Thoracic aorta (tissue), 2 donors: ENCODE results near the gene MPP3. TPM values are rescaled to one million over a fixed set of nuclear protein-coding genes. Genes with fewer than 3 reads are reported as not detected.

ENCODE experiments used
- ATAC-seq: fragments of 150-250 bp; one replicate; pipeline ENCODE4 v1.8.0; 2017; ENCODE audit warnings: low read depth; ENCODE audit not compliant: insufficient number of reproducible peaks, low FRiP score
- DNase-seq: peaks from one replicate; pipeline ENCODE4 v3.0.0-alpha.2; 2020; ENCODE audit warnings: low spot score
- H3K27ac ChIP-seq, 2 donors: fragments of 200-600 bp; sonication (generic); 1 replicate in 1 of 2; 2 replicates in 1 of 2; pipeline ENCODE4 v1.5.1; 2016; ENCODE audit warnings: mild to moderate bottlenecking in 2 of 2, moderate library complexity in 2 of 2
- H3K27me3 ChIP-seq: fragments of 200-600 bp; sonication (generic); replicated peaks from 2 replicates; pipeline ENCODE4 v1.6.0; 2016; ENCODE audit warnings: mild to moderate bottlenecking; ENCODE audit not compliant: insufficient read depth
- H3K36me3 ChIP-seq: fragments of 200-600 bp; sonication (generic); one replicate; pipeline ENCODE4 v1.5.1; 2016
- H3K4me1 ChIP-seq, 2 donors: fragments of 200-600 bp; sonication (generic); 1 replicate in 1 of 2; 2 replicates in 1 of 2; pipeline versions ENCODE4 v1.5.1 to v1.6.0; 2016; ENCODE audit warnings: low read depth in 2 of 2, mild to moderate bottlenecking in 1 of 2; ENCODE audit not compliant: control insufficient read depth in 1 of 2
- H3K4me3 ChIP-seq: fragments of 200-600 bp; sonication (generic); 2 replicates; pipeline ENCODE4 v1.5.1; 2016; ENCODE audit warnings: mild to moderate bottlenecking
- H3K9me3 ChIP-seq: fragments of 200-600 bp; sonication (generic); 2 replicates; pipeline ENCODE4 v1.5.1; 2016
- CTCF ChIP-seq: fragments of 200-600 bp; sonication (generic); IDR thresholded peaks from one replicate; pipeline ENCODE4 v1.5.1; 2019; ENCODE audit warnings: antibody characterized with exemption
- total RNA-seq, 2 donors: library from RNA; depleted of rRNA; stranded (reverse); fragments of >200 nt; gene quantifications; one replicate each; pipeline versions ENCODE4 v1.1.0 to v1.2.3, GENCODE V29; 2016

Gene MPP3
- total RNA-seq, 2 donors from 2014 or later = 32.8 to 73.8 TPM

- no peaks in the 10 kb centered on the region for H3K27me3 ChIP-seq
- peaks cover 2% of the 10 kb centered on the region for H3K36me3 ChIP-seq
- no peak for DNase-seq
- no peaks in the 10 kb centered on the region for H3K9me3 ChIP-seq
- H3K4me1 ChIP-seq = peaks cover 21 to 41% of the 10 kb centered on the region in 2 donors
- TF ChIP-seq CTCF = no peak
- peak overlapping the region; percentile 98 to 100 for H3K27ac ChIP-seq
- peak overlapping the region; percentile 81 for H3K4me3 ChIP-seq
- ATAC-seq = no peak
Measured at GRCh38 chr17:43779145-43780125, 53.5 kb downstream of the MPP3 start.

- no peaks in the 10 kb centered on the region for H3K9me3 ChIP-seq
- TF ChIP-seq CTCF = peak; percentile 7
- H3K4me3 ChIP-seq = peak within 1 kb of the TSS; percentile 81
- H3K36me3 ChIP-seq = peaks cover 6% of the 10 kb centered on the region
- H3K4me1 ChIP-seq = peaks cover 21 to 50% of the 10 kb centered on the region in 2 donors
- ATAC-seq = peak; percentile 78
- DNase-seq = peak; percentile 96
- peak within 1 kb of the TSS; percentile 98 to 100 for H3K27ac ChIP-seq
- H3K27me3 ChIP-seq = no peaks in the 10 kb centered on the region
Measured at GRCh38 chr17:43778337-43779144, 54.4 kb downstream of the MPP3 start, which contains the start of gene DUSP3. TSS of gene DUSP3 (minus strand) at chr17:43778977. CDS start at chr17:43778924, 53 bp downstream.

- H3K4me1 ChIP-seq = peaks cover 34 to 67% of the 10 kb centered on the region in 2 donors
- H3K4me3 ChIP-seq = no peak overlapping the region
- H3K27me3 ChIP-seq = no peaks in the 10 kb centered on the region
- ATAC-seq = no peak
- peaks cover 24% of the 10 kb centered on the region for H3K36me3 ChIP-seq
- no peak for DNase-seq
- peak overlapping the region; percentile 76 to 81 for H3K27ac ChIP-seq
- TF ChIP-seq CTCF = no peak
- H3K9me3 ChIP-seq = no peaks in the 10 kb centered on the region
Measured at GRCh38 chr17:43774304-43775250, 58.4 kb downstream of the MPP3 start.

GRCh38 chr17:43772877-43773648 lies 59.9 kb downstream of the MPP3 start:
- DNase-seq = peak; percentile 54
- no peak for TF ChIP-seq CTCF
- H3K27ac ChIP-seq = peak overlapping the region; percentile 63 to 81
- no peaks in the 10 kb centered on the region for H3K27me3 ChIP-seq
- no peaks in the 10 kb centered on the region for H3K9me3 ChIP-seq
- peaks cover 37% of the 10 kb centered on the region for H3K36me3 ChIP-seq
- no peak overlapping the region for H3K4me3 ChIP-seq
- ATAC-seq = peak; percentile 41
- H3K4me1 ChIP-seq = peaks cover 30 to 72% of the 10 kb centered on the region in 2 donors
